DND-41 (cell line): ENCODE results near the gene SH3RF3.

Experiments
- ATAC-seq: fragments of 200-7000 bp; cut with Tn5 transposase; 3 replicates; pipeline ENCODE4 v1.9.1; 2021; ENCODE audit warnings: low read depth; ENCODE audit not compliant: insufficient read depth
- DNase-seq: peaks from one replicate; pipeline ENCODE4 v3.0.0-alpha.2; 2020
- H2AFZ ChIP-seq: 2 replicates; pipeline ENCODE4 v1.6.0; 2012; ENCODE audit warnings: low read depth, low read length
- H3K27ac ChIP-seq: 2 replicates; pipeline ENCODE4 v1.5.1; 2012; ENCODE audit warnings: low read length, inconsistent platforms
- H3K27me3 ChIP-seq: fragments of 200-600 bp; sonication (generic); 2 replicates; pipeline ENCODE4 v1.6.0; 2012; ENCODE audit warnings: low read length, mild to moderate bottlenecking, inconsistent platforms; ENCODE audit not compliant: insufficient read depth, poor library complexity
- H3K36me3 ChIP-seq: 2 replicates; pipeline ENCODE4 v1.5.1; 2012; ENCODE audit warnings: low read length, inconsistent platforms; ENCODE audit not compliant: insufficient read depth
- H3K4me1 ChIP-seq: 2 replicates; pipeline ENCODE4 v1.5.1; 2012; ENCODE audit warnings: mild to moderate bottlenecking, low read length; ENCODE audit not compliant: insufficient read depth
- H3K4me2 ChIP-seq: 2 replicates; pipeline ENCODE4 v1.6.0; 2012; ENCODE audit warnings: mild to moderate bottlenecking, moderate library complexity, low read length, inconsistent platforms; ENCODE audit not compliant: insufficient read depth
- H3K4me3 ChIP-seq, 2 experiments: fragments of 200-600 bp in 1 of 2; shearing (Covaris generic) in 1 of 2; 2 replicates each; pipeline ENCODE4 v1.5.1; 2012 to 2016; ENCODE audit warnings: inconsistent platforms in 2 of 2, low read length in 2 of 2, mild to moderate bottlenecking in 2 of 2, low read depth in 1 of 2, moderate library complexity in 1 of 2
- H3K79me2 ChIP-seq: 2 replicates; pipeline ENCODE4 v1.6.0; 2012; ENCODE audit warnings: low read length, inconsistent platforms; ENCODE audit not compliant: insufficient read depth
- H3K9ac ChIP-seq: 2 replicates; pipeline ENCODE4 v1.6.0; 2012; ENCODE audit warnings: low read depth, mild to moderate bottlenecking, inconsistent platforms, low read length, moderate library complexity
- H3K9me3 ChIP-seq: 2 replicates; pipeline ENCODE4 v1.5.1; 2012; ENCODE audit warnings: low read length, moderate library complexity, mild to moderate bottlenecking, inconsistent platforms; ENCODE audit not compliant: insufficient read depth, severe bottlenecking
- H4K20me1 ChIP-seq: 2 replicates; pipeline ENCODE4 v1.6.0; 2012; ENCODE audit warnings: low read length; ENCODE audit not compliant: insufficient read depth
- CTCF ChIP-seq: IDR thresholded peaks from 2 replicates; pipeline ENCODE4 v1.5.1; 2012; ENCODE audit warnings: borderline replicate concordance, low read length, moderate library complexity, mild to moderate bottlenecking; ENCODE audit not compliant: poor library complexity, severe bottlenecking; ENCODE audit errors: extremely low read depth
- EZH2 ChIP-seq: IDR thresholded peaks from 3 replicates; pipeline ENCODE4 v1.6.1; 2012; ENCODE audit warnings: borderline replicate concordance, low read depth, mild to moderate bottlenecking, moderate library complexity, low read length, inconsistent platforms; ENCODE audit not compliant: severe bottlenecking

SH3RF3 gene

DNA sequence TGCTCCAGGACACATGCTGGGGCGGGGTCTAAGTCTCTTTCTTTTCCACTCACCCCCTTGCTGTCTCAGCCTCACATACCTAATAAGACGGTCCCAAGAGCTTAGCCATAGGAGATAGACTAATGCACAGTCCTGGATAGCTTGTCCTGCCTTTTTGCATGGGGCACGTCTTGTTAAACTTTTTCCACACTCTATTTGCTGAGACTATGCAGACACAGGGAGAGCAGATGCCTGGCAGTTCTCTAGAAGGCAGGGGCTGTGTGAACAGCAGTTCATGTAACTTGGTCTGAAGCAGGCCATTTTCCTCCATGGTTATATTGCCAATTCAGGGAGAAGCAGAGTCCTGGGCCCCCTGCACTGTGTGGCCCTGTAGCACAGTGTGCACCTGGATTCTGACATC is 342.7 kb downstream of the SH3RF3 start:
- TF ChIP-seq EZH2 (no peak), CTCF (no peak)
- H3K4me3 ChIP-seq: no peak overlapping the region
- DNase-seq: no peak
- ATAC-seq: no peak
- no peak overlapping the region for H3K9ac ChIP-seq
- no peak overlapping the region for H2AFZ ChIP-seq
- H3K79me2 ChIP-seq: no peaks in the 10 kb centered on the region
- H4K20me1 ChIP-seq: no peaks in the 10 kb centered on the region
- no peaks in the 10 kb centered on the region for H3K36me3 ChIP-seq
- no peaks in the 10 kb centered on the region for H3K9me3 ChIP-seq
- H3K27ac ChIP-seq: no peak overlapping the region
- H3K4me2 ChIP-seq: no peak overlapping the region
- H3K4me1 ChIP-seq: no peaks in the 10 kb centered on the region
- H3K27me3 ChIP-seq: no peaks in the 10 kb centered on the region

DNA sequence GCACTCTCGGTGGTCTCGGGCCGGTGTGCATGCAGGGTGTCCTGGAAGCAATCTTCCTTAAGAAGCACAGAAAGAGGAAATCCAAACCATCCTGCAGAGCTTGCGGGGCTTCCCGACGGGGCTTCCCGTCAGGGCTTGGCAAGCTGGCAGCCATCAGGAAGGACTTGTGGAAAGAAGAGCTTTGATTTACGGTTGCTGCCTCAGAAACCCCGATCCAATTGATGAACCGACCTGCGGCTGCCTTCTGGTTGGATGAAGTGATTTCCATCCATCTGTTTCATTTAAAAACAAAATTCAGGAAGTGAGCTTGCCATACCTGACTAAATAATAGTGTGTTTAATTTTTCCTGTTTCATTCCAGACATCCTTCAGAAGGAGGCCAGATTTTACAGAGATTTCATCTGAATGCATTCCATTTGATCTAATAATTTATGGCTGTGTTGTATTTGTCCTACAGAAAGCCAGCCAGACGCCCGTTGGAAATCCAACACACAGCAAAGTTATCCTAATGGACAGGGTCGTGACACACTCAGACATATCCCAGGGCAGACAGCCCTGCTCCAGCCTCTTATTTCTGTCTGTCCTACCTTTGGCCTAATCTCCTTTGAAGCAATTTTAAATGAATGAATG is 343.4 kb downstream of the SH3RF3 start:
- Histone ChIP-seq H3K27ac (no peak overlapping the region), H4K20me1 (no peaks in the 10 kb centered on the region), H3K36me3 (no peaks in the 10 kb centered on the region), H3K27me3 (no peaks in the 10 kb centered on the region), H3K79me2 (no peaks in the 10 kb centered on the region), H3K9ac (no peak overlapping the region), H3K4me1 (no peaks in the 10 kb centered on the region), H3K9me3 (no peaks in the 10 kb centered on the region), H3K4me2 (no peak overlapping the region), H2AFZ (no peak overlapping the region), H3K4me3 (no peak overlapping the region)
- DNase-seq (no peak), ATAC-seq (no peak)
- no peak for TF ChIP-seq EZH2
- TF ChIP-seq CTCF: no peak

DNA sequence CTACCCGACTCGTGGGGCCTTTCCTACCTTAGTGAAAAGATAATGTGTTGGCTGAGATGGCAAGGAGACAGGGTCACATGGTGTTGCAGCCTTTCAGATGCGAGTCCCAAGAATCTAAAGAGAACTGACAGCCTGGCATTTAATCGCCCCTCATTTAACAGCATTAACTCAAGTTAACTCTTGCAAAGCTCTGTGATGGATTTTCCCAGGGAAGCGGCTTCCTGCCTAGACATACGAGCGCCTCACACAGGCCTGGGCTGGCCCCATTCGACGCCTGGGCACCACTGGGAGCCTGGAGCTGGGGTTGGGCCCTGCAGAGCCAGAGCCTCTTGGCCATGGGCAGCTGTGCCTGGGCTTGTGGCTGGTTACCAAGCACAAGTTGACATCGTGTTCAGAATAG is 344.0 kb downstream of the SH3RF3 start:
- Histone ChIP-seq H4K20me1 (no peaks in the 10 kb centered on the region), H3K9ac (no peak overlapping the region), H3K9me3 (no peaks in the 10 kb centered on the region), H3K36me3 (no peaks in the 10 kb centered on the region), H3K79me2 (no peaks in the 10 kb centered on the region), H3K27me3 (peaks cover 4% of the 10 kb centered on the region), H3K4me1 (no peaks in the 10 kb centered on the region), H3K27ac (no peak overlapping the region), H3K4me2 (no peak overlapping the region), H3K4me3 (no peak overlapping the region), H2AFZ (no peak overlapping the region)
- ATAC-seq (no peak), DNase-seq (no peak)
- TF ChIP-seq CTCF: no peak
- no peak for TF ChIP-seq EZH2
